ENCODE results near the gene ILF2.

Gene ILF2

DNA sequence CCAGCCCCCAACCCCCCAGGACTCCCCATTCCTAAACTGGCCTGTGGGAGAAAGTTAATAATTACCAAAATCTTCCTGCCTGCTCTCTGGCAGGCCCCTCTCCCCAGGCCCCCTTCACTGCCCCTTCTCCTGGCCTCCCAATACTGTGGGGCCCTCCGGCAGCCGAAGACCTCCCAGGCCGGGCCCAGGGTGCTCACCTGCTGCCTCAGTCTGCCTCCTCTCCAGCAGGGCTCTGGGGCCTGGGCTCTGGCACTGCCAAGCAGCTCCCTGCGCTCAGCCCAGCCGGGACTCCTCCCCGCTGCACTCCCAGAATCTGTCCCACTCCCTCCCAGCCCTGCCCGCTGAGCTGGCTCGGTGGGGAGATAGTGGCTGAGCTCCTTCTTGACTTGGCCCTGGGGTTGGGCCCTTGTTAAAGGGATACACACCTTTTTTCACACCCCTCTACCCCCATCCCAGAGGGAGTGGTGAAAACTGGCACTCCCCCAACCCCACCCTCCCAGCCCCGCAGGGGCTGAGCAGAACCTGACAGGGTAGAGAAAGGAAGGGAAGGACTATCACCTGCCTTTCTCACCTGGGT is 58.0 kb downstream of the ILF2 start, which contains the start of gene S100A16:
S100A16 (minus strand) TSS at position 383 of the 577 bp plus-strand sequence. CDS start 4,986 bp downstream, outside the sequence.
- no peak within 1 kb of the TSS for H3K27ac ChIP-seq
- no peaks in the 10 kb centered on the region for H3K9me3 ChIP-seq (ENCODE audit: low read depth, low read length)
- H3K36me3 ChIP-seq (ENCODE audit: insufficient read depth, low read length), result no peaks in the 10 kb centered on the region
- no peak within 1 kb of the TSS for H3K4me3 ChIP-seq
- TF ChIP-seq POLR2AphosphoS5 (IDR thresholded peaks at IDR 0.05; ENCODE audit: borderline replicate concordance, low read depth, low read length) (no peak), EZH2 (IDR thresholded peaks at IDR 0.05) (no peak), FOXP2 (optimal IDR thresholded peaks at IDR 0.05; ENCODE audit: control extremely low read depth, extremely low read length, insufficient read depth) (no peak)
- no peak for DNase-seq (ENCODE audit: low read depth, low spot score)
- H3K9ac ChIP-seq (ENCODE audit: insufficient read length), result no peak within 1 kb of the TSS

- no peak for TF ChIP-seq EZH2 (IDR thresholded peaks at IDR 0.05)
- TF ChIP-seq POLR2AphosphoS5 (IDR thresholded peaks at IDR 0.05; ENCODE audit: borderline replicate concordance, low read depth, low read length), result no peak
- TF ChIP-seq FOXP2 (optimal IDR thresholded peaks at IDR 0.05; ENCODE audit: control extremely low read depth, extremely low read length, insufficient read depth), result no peak
- H3K4me3 ChIP-seq, result no peak overlapping the region
- H3K36me3 ChIP-seq (ENCODE audit: insufficient read depth, low read length), result no peaks in the 10 kb centered on the region
- DNase-seq (ENCODE audit: low read depth, low spot score), result no peak
- no peak overlapping the region for H3K27ac ChIP-seq
- no peaks in the 10 kb centered on the region for H3K9me3 ChIP-seq (ENCODE audit: low read depth, low read length)
- no peak overlapping the region for H3K9ac ChIP-seq (ENCODE audit: insufficient read length)
Measured at GRCh38 chr1:153612111-153612754, 58.6 kb downstream of the ILF2 start.

Data from SK-N-MC (cell line).